T-cell (primary cell): Measurements from ENCODE around the gene MAOB. TPM values are rescaled to one million over a fixed set of nuclear protein-coding genes. Genes with fewer than 3 reads are reported as not detected.
A peak's percentile ranks its signal among the peaks of the same experiment; 100 is the strongest.

Source experiments
- ATAC-seq, 4 experiments: fragments of 200-7000 bp in 3 of 4; fragments of 150-1000 bp in 1 of 4; cut with Tn5 transposase; replicated peaks in 1 of 4; 1 replicate in 3 of 4; 2 replicates in 1 of 4; pipeline ENCODE4 v1.10.0; 2021; ENCODE audit warnings: moderate library complexity in 3 of 4, mild to moderate bottlenecking in 2 of 4, moderate number of reproducible peaks in 1 of 4
- CTCF ChIA-PET, 2 donors: fragments of 300-600 bp; sonication (Branson Sonifier 250); formaldehyde crosslinking; loops; one replicate each; lab custom pipeline; 2022; ENCODE audit warnings: antibody characterized with exemption in 2 of 2; lab: Charles Lee
- POLR2A ChIA-PET, 2 donors: fragments of 300-600 bp; sonication (Branson Sonifier 250); formaldehyde crosslinking; loops; one replicate each; lab custom pipeline; 2022; ENCODE audit warnings: antibody characterized with exemption in 2 of 2; lab: Charles Lee
- DNase-seq, 35 experiments: peaks; one replicate each; pipeline versions ENCODE4 v3.0.0 to v3.0.0-alpha.2; 2013 to 2023
- H3K27ac ChIP-seq: one replicate; pipeline ENCODE4 v1.5.1; 2013; ENCODE audit warnings: low read length
- H3K27me3 ChIP-seq, 2 experiments: replicated peaks in 1 of 2; 1 replicate in 1 of 2; 2 replicates in 1 of 2; pipeline versions ENCODE4 v1.6.1 to v1.7.0; 2013; ENCODE audit warnings: low read length in 1 of 2, mixed read lengths in 1 of 2; ENCODE audit not compliant: control insufficient read depth in 2 of 2, insufficient read depth in 2 of 2; ENCODE audit errors: extremely low read depth in 1 of 2
- H3K36me3 ChIP-seq, 2 donors: 1 replicate in 1 of 2; 2 replicates in 1 of 2; pipeline versions ENCODE4 v1.6.1 to v1.7.0; 2013; ENCODE audit warnings: low read length in 1 of 2; ENCODE audit not compliant: control insufficient read depth in 2 of 2, insufficient read depth in 1 of 2; ENCODE audit errors: extremely low read depth in 1 of 2
- H3K4me1 ChIP-seq, 2 experiments: 1 replicate in 1 of 2; 2 replicates in 1 of 2; pipeline versions ENCODE4 v1.6.1 to v1.7.0; 2013; ENCODE audit warnings: low read length in 2 of 2, mixed read lengths in 1 of 2; ENCODE audit not compliant: insufficient read depth in 2 of 2, control insufficient read depth in 1 of 2; ENCODE audit errors: extremely low read depth in 1 of 2
- H3K4me3 ChIP-seq, 2 donors: 1 replicate in 1 of 2; 2 replicates in 1 of 2; pipeline versions ENCODE4 v1.5.1 to v1.7.0; 2013; ENCODE audit warnings: mild to moderate bottlenecking in 2 of 2, low read length in 1 of 2, moderate library complexity in 1 of 2; ENCODE audit not compliant: control insufficient read depth in 1 of 2; ENCODE audit errors: extremely low read depth in 1 of 2
- H3K9me3 ChIP-seq: 2 replicates; pipeline ENCODE4 v1.7.0; 2013
- H3K27ac Mint-ChIP-seq, 2 donors: one replicate each; pipeline ENCODE4 v1.8.0; 2020 to 2021; ENCODE audit warnings: mild to moderate bottlenecking in 2 of 2, mixed read lengths in 2 of 2
- H3K27me3 Mint-ChIP-seq, 2 donors: one replicate each; pipeline ENCODE4 v1.8.0; 2021 to 2022; ENCODE audit warnings: mixed read lengths in 2 of 2
- H3K36me3 Mint-ChIP-seq: one replicate; pipeline ENCODE4 v1.8.0; 2021; ENCODE audit warnings: mixed read lengths
- H3K4me1 Mint-ChIP-seq, 3 donors: one replicate each; pipeline ENCODE4 v1.8.0; 2020 to 2022; ENCODE audit warnings: mixed read lengths in 3 of 3, mild to moderate bottlenecking in 1 of 3
- H3K4me3 Mint-ChIP-seq, 3 donors: one replicate each; pipeline ENCODE4 v1.8.0; 2020 to 2022; ENCODE audit warnings: mild to moderate bottlenecking in 3 of 3, mixed read lengths in 3 of 3, moderate library complexity in 3 of 3
- H3K9me3 Mint-ChIP-seq, 3 donors: one replicate each; pipeline ENCODE4 v1.8.0; 2020 to 2022; ENCODE audit warnings: mixed read lengths in 3 of 3
- WGBS: methylation state at CpG from one replicate; pipeline ENCODE4 v1.1.5; 2013; ENCODE audit warnings: missing lambda C conversion rate; ENCODE audit not compliant: insufficient coverage; 5-methylcytosine and 5-hydroxymethylcytosine counted together
- total RNA-seq, 35 experiments: library from RNA in 6 of 35; stranded (reverse) in 6 of 35; fragments of 120-200 nt in 1 of 35; gene quantifications; one replicate each; pipeline versions ENCODE4 v1.2.1 to v1.2.4 and lab custom pipeline; 2013 to 2026

Gene MAOB
- total RNA-seq, 5 donors from 2014 or later (not counting 1 experiment from before 2014, with no cell fraction given), result 0.13 to 0.20 (median 0.16) TPM; not detected in 2

GRCh38 chrX:43898406-43899035 is 16.3 kb upstream of the MAOB start:
- H3K36me3 Mint-ChIP-seq, result no peaks in the 10 kb centered on the region
- H3K4me1 Mint-ChIP-seq, result no peaks in the 10 kb centered on the region
- Histone ChIP-seq H3K27ac (no peak overlapping the region), H3K36me3 (no peaks in the 10 kb centered on the region), H3K4me3 (no peak overlapping the region), H3K4me1 (no peaks in the 10 kb centered on the region), H3K9me3 (no peaks in the 10 kb centered on the region), H3K27me3 (peaks cover 0 to 2% of the 10 kb centered on the region in 2 experiments)
- no peaks in the 10 kb centered on the region for H3K9me3 Mint-ChIP-seq
- ATAC-seq, result no peak
- no peak for DNase-seq
- no peak overlapping the region for H3K4me3 Mint-ChIP-seq
- no peak overlapping the region for H3K27ac Mint-ChIP-seq
- peaks cover 0 to 11% of the 10 kb centered on the region in 2 donors for H3K27me3 Mint-ChIP-seq
- WGBS, result no CpG with 5 or more reads among the region's 5 CpGs
- POLR2A ChIA-PET, result no interaction called here
- CTCF ChIA-PET, result no interaction called here

- Mint-ChIP-seq H3K36me3 (no peaks in the 10 kb centered on the region), H3K27ac (no peak overlapping the region), H3K4me1 (no peaks in the 10 kb centered on the region), H3K9me3 (no peaks in the 10 kb centered on the region), H3K4me3 (no peak overlapping the region), H3K27me3 (peaks cover 0 to 11% of the 10 kb centered on the region in 2 donors)
- Histone ChIP-seq H3K4me3 (no peak overlapping the region), H3K4me1 (no peaks in the 10 kb centered on the region), H3K36me3 (no peaks in the 10 kb centered on the region), H3K9me3 (no peaks in the 10 kb centered on the region), H3K27ac (no peak overlapping the region), H3K27me3 (peaks cover 0 to 2% of the 10 kb centered on the region in 2 experiments)
- DNase-seq (no peak), ATAC-seq (no peak)
- POLR2A ChIA-PET, result no interaction called here
- no CpG with 5 or more reads among the region's 4 CpGs for WGBS
- CTCF ChIA-PET, result no interaction called here
Measured at GRCh38 chrX:43897290-43897689, 15.0 kb upstream of the MAOB start.

- Histone ChIP-seq H3K36me3 (no peaks in the 10 kb centered on the region), H3K27me3 (peaks cover 0 to 2% of the 10 kb centered on the region in 2 experiments), H3K27ac (no peak overlapping the region), H3K9me3 (no peaks in the 10 kb centered on the region), H3K4me1 (no peaks in the 10 kb centered on the region), H3K4me3 (no peak overlapping the region)
- ChIA-PET CTCF (no interaction called here), POLR2A (no interaction called here)
- no peak overlapping the region for H3K27ac Mint-ChIP-seq
- no peaks in the 10 kb centered on the region for H3K36me3 Mint-ChIP-seq
- DNase-seq, result no peak
- H3K9me3 Mint-ChIP-seq, result peaks cover 0 to 4% (median 3%) of the 10 kb centered on the region in 3 donors
- H3K4me3 Mint-ChIP-seq, result no peak overlapping the region
- no peak for ATAC-seq
- WGBS, result no CpG with 5 or more reads among the region's 1 CpG
- peaks cover 3 to 17% of the 10 kb centered on the region in 2 donors for H3K27me3 Mint-ChIP-seq
- no peaks in the 10 kb centered on the region for H3K4me1 Mint-ChIP-seq
Measured at GRCh38 chrX:43892336-43892870, 10.2 kb upstream of the MAOB start.

- ATAC-seq, result no peak
- peaks cover 11 to 31% of the 10 kb centered on the region in 2 donors for H3K27me3 Mint-ChIP-seq
Measured at GRCh38 chrX:43885617-43886016, 3.4 kb upstream of the MAOB start.

GRCh38 chrX:43881410-43882293 is 598 bp downstream of the MAOB start:
- ChIA-PET POLR2A (no interaction called here), CTCF (no interaction called here)
- Mint-ChIP-seq H3K9me3 (no peaks in the 10 kb centered on the region), H3K27ac (no peak overlapping the region), H3K27me3 (peaks cover 27 to 47% of the 10 kb centered on the region in 2 donors), H3K4me3 (no peak overlapping the region), H3K4me1 (peaks cover 0 to 2% (median 2%) of the 10 kb centered on the region in 3 donors), H3K36me3 (no peaks in the 10 kb centered on the region)
- Histone ChIP-seq H3K9me3 (no peaks in the 10 kb centered on the region), H3K27me3 (peaks cover 3 to 13% of the 10 kb centered on the region in 2 experiments), H3K27ac (no peak overlapping the region), H3K4me3 (peak overlapping the region; percentile 10 to 36), H3K36me3 (no peaks in the 10 kb centered on the region), H3K4me1 (peaks cover 0 to 5% of the 10 kb centered on the region in 2 experiments)
- ATAC-seq, result no peak
- no peak for DNase-seq
- 67% methylated on average over 8 of the region's 34 CpGs for WGBS

More at GRCh38 chrX:43885617-43886016, 3.4 kb upstream of the MAOB start:
- H3K36me3 Mint-ChIP-seq, result no peaks in the 10 kb centered on the region
- POLR2A ChIA-PET, result no interaction called here
- peaks cover 0 to 2% (median 2%) of the 10 kb centered on the region in 3 donors for H3K4me1 Mint-ChIP-seq
- 100% methylated on average over 1 of the region's 5 CpGs for WGBS
- H3K27me3 ChIP-seq, result peaks cover 3 to 13% of the 10 kb centered on the region in 2 experiments
- no peak overlapping the region for H3K4me3 Mint-ChIP-seq
- H3K36me3 ChIP-seq, result no peaks in the 10 kb centered on the region
- peaks cover 0 to 4% (median 3%) of the 10 kb centered on the region in 3 donors for H3K9me3 Mint-ChIP-seq
- H3K9me3 ChIP-seq, result no peaks in the 10 kb centered on the region
- H3K27ac ChIP-seq, result no peak overlapping the region
- no peak for DNase-seq
- peaks cover 0 to 5% of the 10 kb centered on the region in 2 experiments for H3K4me1 ChIP-seq
- CTCF ChIA-PET, result no interaction called here
- no peak overlapping the region for H3K27ac Mint-ChIP-seq
- no peak overlapping the region for H3K4me3 ChIP-seq

- ATAC-seq (no peak), DNase-seq (no peak)
- Mint-ChIP-seq H3K4me1 (peaks cover 0 to 2% (median 2%) of the 10 kb centered on the region in 3 donors), H3K27ac (no peak overlapping the region), H3K36me3 (no peaks in the 10 kb centered on the region), H3K9me3 (no peaks in the 10 kb centered on the region), H3K27me3 (peaks cover 27 to 47% of the 10 kb centered on the region in 2 donors), H3K4me3 (no peak overlapping the region)
- no CpG with 5 or more reads among the region's 2 CpGs for WGBS
- no peak overlapping the region for H3K27ac ChIP-seq
- no peak overlapping the region for H3K4me3 ChIP-seq
- POLR2A ChIA-PET, result no interaction called here
- peaks cover 3 to 13% of the 10 kb centered on the region in 2 experiments for H3K27me3 ChIP-seq
- no peaks in the 10 kb centered on the region for H3K36me3 ChIP-seq
- no peaks in the 10 kb centered on the region for H3K9me3 ChIP-seq
- CTCF ChIA-PET, result no interaction called here
- H3K4me1 ChIP-seq, result peaks cover 0 to 5% of the 10 kb centered on the region in 2 experiments
Measured at GRCh38 chrX:43880425-43880824, 1.8 kb downstream of the MAOB start.
